Smooth muscle cell (in vitro differentiated cells): ENCODE data around the gene BICRA. TPM values are rescaled to one million over a fixed set of nuclear protein-coding genes. Genes with fewer than 3 reads are reported as not detected.
A peak's percentile ranks its signal among the peaks of the same experiment; 100 is the strongest.

ENCODE experiments used
- DNase-seq: peaks from one replicate; lab custom pipeline; 2025; ENCODE audit not compliant: unreplicated experiment; lab: John Stamatoyannopoulos, UW
- H2AFZ ChIP-seq: fragments of 200-600 bp; sonication (generic); 2 replicates; pipeline ENCODE4 v1.6.0; 2016; ENCODE audit warnings: antibody characterized with exemption, low read depth, mild to moderate bottlenecking
- H3F3A ChIP-seq: fragments of 200-600 bp; sonication (generic); 2 replicates; pipeline ENCODE4 v1.6.0; 2017; ENCODE audit warnings: antibody characterized with exemption, low read depth
- H3K27ac ChIP-seq: fragments of 200-600 bp; sonication (generic); 2 replicates; pipeline ENCODE4 v1.5.1; 2016; ENCODE audit warnings: low read depth, mild to moderate bottlenecking
- H3K27me3 ChIP-seq: fragments of 200-600 bp; sonication (generic); 2 replicates; pipeline ENCODE4 v1.6.1; 2016; ENCODE audit warnings: low read depth, mild to moderate bottlenecking
- H3K36me3 ChIP-seq: fragments of 200-600 bp; sonication (generic); 2 replicates; pipeline ENCODE4 v1.5.1; 2016; ENCODE audit warnings: low read depth
- H3K4me1 ChIP-seq: fragments of 200-600 bp; sonication (generic); 2 replicates; pipeline ENCODE4 v1.5.1; 2016; ENCODE audit warnings: low read depth
- H3K4me2 ChIP-seq: fragments of 200-600 bp; sonication (generic); 2 replicates; pipeline ENCODE4 v1.6.0; 2016; ENCODE audit warnings: mild to moderate bottlenecking
- H3K4me3 ChIP-seq: fragments of 200-600 bp; sonication (generic); 2 replicates; pipeline ENCODE4 v1.5.1; 2016; ENCODE audit warnings: mild to moderate bottlenecking
- H3K79me2 ChIP-seq: fragments of 200-600 bp; sonication (generic); 2 replicates; pipeline ENCODE4 v1.6.0; 2016; ENCODE audit warnings: low read depth, mild to moderate bottlenecking
- H3K9ac ChIP-seq: fragments of 200-600 bp; sonication (generic); 2 replicates; pipeline ENCODE4 v1.6.0; 2016; ENCODE audit warnings: low read depth
- H3K9me3 ChIP-seq: fragments of 200-600 bp; sonication (generic); replicated peaks from 2 replicates; pipeline ENCODE4 v1.5.1; 2016; ENCODE audit warnings: low read depth
- H4K20me1 ChIP-seq: fragments of 200-600 bp; sonication (generic); 2 replicates; pipeline ENCODE4 v1.6.0; 2016; ENCODE audit warnings: low read depth
- CTCF ChIP-seq: fragments of 200-600 bp; sonication (generic); IDR thresholded peaks from 2 replicates; pipeline ENCODE4 v1.5.1; 2017; ENCODE audit warnings: borderline replicate concordance, mild to moderate bottlenecking, antibody characterized with exemption; ENCODE audit not compliant: insufficient read depth, poor library complexity, severe bottlenecking
- WGBS: methylation state at CpG from one replicate; pipeline ENCODE4 v1.1.7; 2016; ENCODE audit warnings: low lambda C conversion rate; 5-methylcytosine and 5-hydroxymethylcytosine counted together
- polyA plus RNA-seq: library from polyadenylated mRNA; unstranded; fragments of >200 nt; fragmentation: Nextera tagmentation; extraction: Ambion mirVana; gene quantifications from 2 replicates; pipeline ENCODE4 v1.2.1, GENCODE V29; 2016
- total RNA-seq: library from RNA; depleted of rRNA; stranded (reverse); fragments of >200 nt; gene quantifications from 2 replicates; pipeline ENCODE4 v1.2.3, GENCODE V29; 2014

Gene BICRA
- total and polyA plus RNA-seq, 2 experiments from 2014 or later: 3.6 to 10.0 TPM

GRCh38 chr19:47613165-47614020 lies 4.5 kb downstream of the BICRA start:
- TF ChIP-seq CTCF: no peak
- H3F3A ChIP-seq: peaks cover 17% of the 10 kb centered on the region
- DNase-seq: no peak
- H3K27me3 ChIP-seq: no peaks in the 10 kb centered on the region
- peaks cover 94% of the 10 kb centered on the region for H3K79me2 ChIP-seq
- H3K9ac ChIP-seq: peak overlapping the region; percentile 53
- H3K36me3 ChIP-seq: no peaks in the 10 kb centered on the region
- H3K4me3 ChIP-seq: no peak overlapping the region
- H4K20me1 ChIP-seq: peaks cover 87% of the 10 kb centered on the region
- peak overlapping the region; percentile 86 for H3K27ac ChIP-seq
- WGBS: 30% methylated on average over 14 of the region's 14 CpGs
- peak overlapping the region; percentile 73 for H3K4me2 ChIP-seq
- H2AFZ ChIP-seq: no peak overlapping the region
- H3K4me1 ChIP-seq: peaks cover 6% of the 10 kb centered on the region
- H3K9me3 ChIP-seq: no peaks in the 10 kb centered on the region

- Histone ChIP-seq H3F3A (peaks cover 17% of the 10 kb centered on the region), H4K20me1 (peaks cover 92% of the 10 kb centered on the region), H3K36me3 (no peaks in the 10 kb centered on the region), H3K9me3 (no peaks in the 10 kb centered on the region), H2AFZ (no peak overlapping the region), H3K4me1 (peaks cover 6% of the 10 kb centered on the region), H3K27me3 (no peaks in the 10 kb centered on the region), H3K9ac (no peak overlapping the region), H3K27ac (peak overlapping the region; percentile 86), H3K4me2 (no peak overlapping the region), H3K4me3 (no peak overlapping the region), H3K79me2 (peaks cover 100% of the 10 kb centered on the region)
- TF ChIP-seq CTCF: no peak
- WGBS: 57% methylated on average over 3 of the region's 3 CpGs
- no peak for DNase-seq
Observed at GRCh38 chr19:47614021-47614295, 5.0 kb downstream of the BICRA start.

GRCh38 chr19:47614559-47614958 lies 5.6 kb downstream of the BICRA start:
- H3K36me3 ChIP-seq: no peaks in the 10 kb centered on the region
- H2AFZ ChIP-seq: no peak overlapping the region
- no peak for DNase-seq
- H3K4me1 ChIP-seq: peaks cover 6% of the 10 kb centered on the region
- WGBS: 90% methylated on average over 10 of the region's 10 CpGs
- H3K4me3 ChIP-seq: no peak overlapping the region
- H3F3A ChIP-seq: peaks cover 17% of the 10 kb centered on the region
- peaks cover 100% of the 10 kb centered on the region for H3K79me2 ChIP-seq
- peaks cover 98% of the 10 kb centered on the region for H4K20me1 ChIP-seq
- no peak for TF ChIP-seq CTCF
- H3K9ac ChIP-seq: no peak overlapping the region
- no peaks in the 10 kb centered on the region for H3K9me3 ChIP-seq
- H3K27me3 ChIP-seq: no peaks in the 10 kb centered on the region
- H3K4me2 ChIP-seq: no peak overlapping the region
- H3K27ac ChIP-seq: no peak overlapping the region

- Histone ChIP-seq H3K27ac (no peak overlapping the region), H3K9ac (no peak overlapping the region), H2AFZ (no peak overlapping the region), H3K4me2 (no peak overlapping the region), H3K27me3 (no peaks in the 10 kb centered on the region), H3F3A (peaks cover 17% of the 10 kb centered on the region), H4K20me1 (peaks cover 100% of the 10 kb centered on the region), H3K79me2 (peaks cover 100% of the 10 kb centered on the region), H3K9me3 (no peaks in the 10 kb centered on the region), H3K36me3 (no peaks in the 10 kb centered on the region), H3K4me1 (peaks cover 6% of the 10 kb centered on the region), H3K4me3 (no peak overlapping the region)
- 87% methylated on average over 7 of the region's 7 CpGs for WGBS
- no peak for DNase-seq
- no peak for TF ChIP-seq CTCF
Observed at GRCh38 chr19:47615230-47615629, 6.3 kb downstream of the BICRA start.
